Measurements from ENCODE around the gene CBX5. TPM values are rescaled to one million over a fixed set of nuclear protein-coding genes. Genes with fewer than 3 reads are reported as not detected.
A peak's percentile ranks its signal among the peaks of the same experiment; 100 is the strongest.

The CBX5 gene
- total and polyA plus RNA-seq, 10 of the 15 experiments (the other 5 are each of a cell fraction or from before 2014, with no cell fraction given) = 46.7 to 138 (median 74.6) TPM

DNA sequence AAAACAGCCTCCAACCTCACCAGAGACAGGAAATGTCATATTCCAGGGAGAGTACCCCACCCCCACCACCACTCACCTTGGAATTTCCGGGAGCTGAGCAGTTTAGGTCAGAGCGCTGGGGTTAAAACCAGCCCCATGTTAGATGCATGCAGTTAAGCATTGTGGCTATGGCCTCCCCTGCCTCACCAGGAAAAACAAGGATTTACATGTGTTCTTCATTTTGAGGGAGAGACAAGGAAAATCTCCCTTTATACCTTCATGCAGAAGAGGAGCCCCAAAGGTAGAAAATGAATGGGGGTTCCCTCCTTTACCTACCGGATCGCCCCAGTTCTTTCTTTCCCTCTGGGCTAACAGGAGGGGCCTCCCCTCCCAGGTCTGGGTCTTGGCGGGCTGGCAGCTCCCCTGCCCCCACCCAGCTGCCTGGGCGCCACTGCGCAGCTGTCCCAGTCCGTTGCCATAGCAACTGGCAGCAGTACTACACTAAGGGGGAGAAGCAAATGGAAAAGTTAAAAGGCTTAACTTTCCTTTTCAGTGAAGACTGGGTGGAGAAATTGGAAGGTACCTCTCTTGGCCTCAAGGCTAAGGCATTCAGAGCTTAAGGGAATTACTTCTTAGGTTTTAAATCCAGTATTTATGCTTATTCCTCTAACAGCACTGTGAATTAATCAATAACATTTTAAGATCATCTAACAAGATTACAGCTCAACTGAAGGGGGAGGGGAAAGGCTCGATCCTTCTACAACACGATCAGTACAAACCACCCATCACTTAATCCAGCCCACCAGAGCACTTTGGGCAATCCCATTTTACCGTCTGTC is 20.5 kb downstream of the CBX5 start (continued):
- TF ChIP-seq, protein P1, sequence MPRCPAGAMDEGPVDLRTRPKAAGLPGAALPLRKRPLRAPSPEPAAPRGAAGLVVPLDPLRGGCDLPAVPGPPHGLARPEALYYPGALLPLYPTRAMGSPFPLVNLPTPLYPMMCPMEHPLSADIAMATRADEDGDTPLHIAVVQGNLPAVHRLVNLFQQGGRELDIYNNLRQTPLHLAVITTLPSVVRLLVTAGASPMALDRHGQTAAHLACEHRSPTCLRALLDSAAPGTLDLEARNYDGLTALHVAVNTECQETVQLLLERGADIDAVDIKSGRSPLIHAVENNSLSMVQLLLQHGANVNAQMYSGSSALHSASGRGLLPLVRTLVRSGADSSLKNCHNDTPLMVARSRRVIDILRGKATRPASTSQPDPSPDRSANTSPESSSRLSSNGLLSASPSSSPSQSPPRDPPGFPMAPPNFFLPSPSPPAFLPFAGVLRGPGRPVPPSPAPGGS (IDR thresholded peaks at IDR 0.05; ENCODE audit: borderline replicate concordance, insufficient read depth, low read depth, low read length, poor library complexity, severe bottlenecking) = no peak
- TF ChIP-seq, protein P2, sequence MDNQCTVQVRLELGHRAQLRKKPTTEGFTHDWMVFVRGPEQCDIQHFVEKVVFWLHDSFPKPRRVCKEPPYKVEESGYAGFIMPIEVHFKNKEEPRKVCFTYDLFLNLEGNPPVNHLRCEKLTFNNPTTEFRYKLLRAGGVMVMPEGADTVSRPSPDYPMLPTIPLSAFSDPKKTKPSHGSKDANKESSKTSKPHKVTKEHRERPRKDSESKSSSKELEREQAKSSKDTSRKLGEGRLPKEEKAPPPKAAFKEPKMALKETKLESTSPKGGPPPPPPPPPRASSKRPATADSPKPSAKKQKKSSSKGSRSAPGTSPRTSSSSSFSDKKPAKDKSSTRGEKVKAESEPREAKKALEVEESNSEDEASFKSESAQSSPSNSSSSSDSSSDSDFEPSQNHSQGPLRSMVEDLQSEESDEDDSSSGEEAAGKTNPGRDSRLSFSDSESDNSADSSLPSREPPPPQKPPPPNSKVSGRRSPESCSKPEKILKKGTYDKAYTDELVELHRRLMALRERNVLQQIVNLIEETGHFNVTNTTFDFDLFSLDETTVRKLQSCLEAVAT (IDR thresholded peaks at IDR 0.05) = no peak
- TF ChIP-seq CHD1 (IDR thresholded peaks at IDR 0.05; ENCODE audit: low read depth, low read length) (no peak), YY1 (IDR thresholded peaks at IDR 0.05; ENCODE audit: low read depth, low read length) (no peak), CHD4 (IDR thresholded peaks at IDR 0.05) (no peak), GABPA (IDR thresholded peaks at IDR 0.05; ENCODE audit: low read depth) (no peak), SIX5 (IDR thresholded peaks at IDR 0.05; ENCODE audit: low read depth, low read length, severe bottlenecking) (no peak), ZNF217 (IDR thresholded peaks at IDR 0.05) (no peak), KLF5 (IDR thresholded peaks at IDR 0.05; ENCODE audit: partially characterized antibody) (no peak), JUND (IDR thresholded peaks at IDR 0.05; ENCODE audit: low read depth, low read length) (no peak), POLR2AphosphoS5 (IDR thresholded peaks at IDR 0.05; ENCODE audit: low read length) (no peak), HCFC1 (IDR thresholded peaks at IDR 0.05; ENCODE audit: low read length) (no peak), NR2F1 (conservative IDR thresholded peaks at IDR 0.05) (no peak), SMAD5 (IDR thresholded peaks at IDR 0.05; ENCODE audit: low read depth) (no peak), SIN3A (IDR thresholded peaks at IDR 0.05; ENCODE audit: low read depth, low read length) (peak; percentile 84; the same call in 1 of the 2 replicates), TCF7 (IDR thresholded peaks at IDR 0.05; ENCODE audit: borderline replicate concordance) (no peak), NFIC (IDR thresholded peaks at IDR 0.05; ENCODE audit: low read depth, low read length) (no peak; the same call in 1 of the 2 replicates), ATF7 (IDR thresholded peaks at IDR 0.05; ENCODE audit: low read depth) (no peak), EED (IDR thresholded peaks at IDR 0.05; ENCODE audit: low read depth) (no peak), EZH2 (IDR thresholded peaks at IDR 0.05; ENCODE audit: borderline replicate concordance, control insufficient read depth, low read depth, low read length) (no peak), POLR2AphosphoS2 (IDR thresholded peaks at IDR 0.05; ENCODE audit: low read depth, low read length) (no peak)
- TF ChIP-seq, protein P3, sequence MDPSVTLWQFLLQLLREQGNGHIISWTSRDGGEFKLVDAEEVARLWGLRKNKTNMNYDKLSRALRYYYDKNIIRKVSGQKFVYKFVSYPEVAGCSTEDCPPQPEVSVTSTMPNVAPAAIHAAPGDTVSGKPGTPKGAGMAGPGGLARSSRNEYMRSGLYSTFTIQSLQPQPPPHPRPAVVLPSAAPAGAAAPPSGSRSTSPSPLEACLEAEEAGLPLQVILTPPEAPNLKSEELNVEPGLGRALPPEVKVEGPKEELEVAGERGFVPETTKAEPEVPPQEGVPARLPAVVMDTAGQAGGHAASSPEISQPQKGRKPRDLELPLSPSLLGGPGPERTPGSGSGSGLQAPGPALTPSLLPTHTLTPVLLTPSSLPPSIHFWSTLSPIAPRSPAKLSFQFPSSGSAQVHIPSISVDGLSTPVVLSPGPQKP (IDR thresholded peaks at IDR 0.05; ENCODE audit: low read depth, low read length) = no peak
- TF ChIP-seq, protein P4, sequence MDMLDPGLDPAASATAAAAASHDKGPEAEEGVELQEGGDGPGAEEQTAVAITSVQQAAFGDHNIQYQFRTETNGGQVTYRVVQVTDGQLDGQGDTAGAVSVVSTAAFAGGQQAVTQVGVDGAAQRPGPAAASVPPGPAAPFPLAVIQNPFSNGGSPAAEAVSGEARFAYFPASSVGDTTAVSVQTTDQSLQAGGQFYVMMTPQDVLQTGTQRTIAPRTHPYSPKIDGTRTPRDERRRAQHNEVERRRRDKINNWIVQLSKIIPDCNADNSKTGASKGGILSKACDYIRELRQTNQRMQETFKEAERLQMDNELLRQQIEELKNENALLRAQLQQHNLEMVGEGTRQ (IDR thresholded peaks at IDR 0.05; ENCODE audit: borderline replicate concordance, low read depth, low read length) = no peak
- TF ChIP-seq, protein P5, sequence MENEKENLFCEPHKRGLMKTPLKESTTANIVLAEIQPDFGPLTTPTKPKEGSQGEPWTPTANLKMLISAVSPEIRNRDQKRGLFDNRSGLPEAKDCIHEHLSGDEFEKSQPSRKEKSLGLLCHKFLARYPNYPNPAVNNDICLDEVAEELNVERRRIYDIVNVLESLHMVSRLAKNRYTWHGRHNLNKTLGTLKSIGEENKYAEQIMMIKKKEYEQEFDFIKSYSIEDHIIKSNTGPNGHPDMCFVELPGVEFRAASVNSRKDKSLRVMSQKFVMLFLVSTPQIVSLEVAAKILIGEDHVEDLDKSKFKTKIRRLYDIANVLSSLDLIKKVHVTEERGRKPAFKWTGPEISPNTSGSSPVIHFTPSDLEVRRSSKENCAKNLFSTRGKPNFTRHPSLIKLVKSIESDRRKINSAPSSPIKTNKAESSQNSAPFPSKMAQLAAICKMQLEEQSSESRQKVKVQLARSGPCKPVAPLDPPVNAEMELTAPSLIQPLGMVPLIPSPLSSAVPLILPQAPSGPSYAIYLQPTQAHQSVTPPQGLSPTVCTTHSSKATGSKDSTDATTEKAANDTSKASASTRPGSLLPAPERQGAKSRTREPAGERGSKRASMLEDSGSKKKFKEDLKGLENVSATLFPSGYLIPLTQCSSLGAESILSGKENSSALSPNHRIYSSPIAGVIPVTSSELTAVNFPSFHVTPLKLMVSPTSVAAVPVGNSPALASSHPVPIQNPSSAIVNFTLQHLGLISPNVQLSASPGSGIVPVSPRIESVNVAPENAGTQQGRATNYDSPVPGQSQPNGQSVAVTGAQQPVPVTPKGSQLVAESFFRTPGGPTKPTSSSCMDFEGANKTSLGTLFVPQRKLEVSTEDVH (IDR thresholded peaks at IDR 0.05; ENCODE audit: low read depth, partially characterized antibody) = no peak

Data from GM12878 (cell line).